Lower leg skin (tissue), 3 donors: Measurements from ENCODE around the gene PHC3.

Experiments
- CTCF ChIP-seq, 3 donors: fragments of 450-650 bp; IDR thresholded peaks; one replicate each; pipeline ENCODE4 v1.5.1; 2016; ENCODE audit warnings: antibody characterized with exemption in 3 of 3, mild to moderate bottlenecking in 3 of 3, moderate library complexity in 2 of 3
- POLR2A ChIP-seq, 2 donors: fragments of 450-650 bp; IDR thresholded peaks; one replicate each; pipeline ENCODE4 v1.6.1; 2016 to 2017; ENCODE audit warnings: antibody characterized with exemption in 2 of 2, mild to moderate bottlenecking in 1 of 2, moderate library complexity in 1 of 2

- TF ChIP-seq CTCF (IDR thresholded peaks at IDR 0.05) (no peak), POLR2A (IDR thresholded peaks at IDR 0.05) (no peak)
Measured at GRCh38 chr3:170050753-170051152, 130.8 kb downstream of the PHC3 start.
